Vagina (tissue), 2 donors: ENCODE data around the gene CABLES2. TPM values are rescaled to one million over a fixed set of nuclear protein-coding genes. Genes with fewer than 3 reads are reported as not detected.
"Not testable (repeated sequence)": the region's sequence is repeated elsewhere in the genome, so short reads cannot be mapped to it uniquely, and the experiment has no call there.

ENCODE experiments used
- DNase-seq, 2 donors: peaks; one replicate each; pipeline ENCODE4 v3.0.0-alpha.2; 2017; ENCODE audit errors: extremely low spot score in 2 of 2
- H3K27ac ChIP-seq: fragments of 200-600 bp; sonication (generic); one replicate; pipeline ENCODE4 v1.5.1; 2019
- H3K27me3 ChIP-seq: fragments of 200-600 bp; sonication (generic); one replicate; pipeline ENCODE4 v1.5.1; 2019
- H3K36me3 ChIP-seq, 2 donors: fragments of 200-600 bp; sonication (generic); one replicate each; pipeline ENCODE4 v1.5.1; 2017 to 2019
- H3K4me1 ChIP-seq: fragments of 200-600 bp; sonication (generic); one replicate; pipeline ENCODE4 v1.5.1; 2019
- H3K4me3 ChIP-seq, 2 donors: fragments of 200-600 bp; sonication (generic); 1 replicate in 1 of 2; 2 replicates in 1 of 2; pipeline ENCODE4 v1.5.1; 2016 to 2019
- H3K9me3 ChIP-seq: fragments of 200-600 bp; sonication (generic); one replicate; pipeline ENCODE4 v1.5.1; 2019
- CTCF ChIP-seq, 3 experiments: fragments of 450-650 bp in 2 of 3; fragments of 200-600 bp in 1 of 3; sonication (generic) in 1 of 3; IDR thresholded peaks; one replicate each; pipeline ENCODE4 v1.5.1; 2017 to 2019; ENCODE audit warnings: antibody characterized with exemption in 3 of 3, mild to moderate bottlenecking in 2 of 3, moderate library complexity in 2 of 3
- POLR2A ChIP-seq, 2 donors: fragments of 450-650 bp; IDR thresholded peaks; one replicate each; pipeline ENCODE4 v1.6.1; 2017; ENCODE audit warnings: antibody characterized with exemption in 2 of 2, mild to moderate bottlenecking in 2 of 2, moderate library complexity in 2 of 2
- POLR2AphosphoS5 ChIP-seq, 2 donors: sonication (generic); formaldehyde crosslinking; IDR thresholded peaks; one replicate each; pipeline ENCODE4 v1.9.0; 2017; ENCODE audit warnings: antibody characterized with exemption in 2 of 2, mild to moderate bottlenecking in 2 of 2, low read depth in 1 of 2; ENCODE audit not compliant: insufficient read depth in 1 of 2
- intact Hi-C: fragments of 100-400 bp; cut with DNase I; formaldehyde crosslinking; loops from one replicate; pipeline ENCODE4 v1.15.1; 2023
- total RNA-seq: library from RNA; depleted of rRNA; stranded (reverse); fragments of >200 nt; gene quantifications from one replicate; pipeline ENCODE4 v1.2.3, GENCODE V29; 2016

CABLES2 gene
- total RNA-seq, 1 donor from 2014 or later, result 1.5 TPM

- no peak for DNase-seq
- Histone ChIP-seq H3K4me3 (peak overlapping the region in 1 of 2 donors; percentile 22), H3K36me3 (no peaks in the 10 kb centered on the region), H3K27ac (no peak overlapping the region), H3K4me1 (peaks cover 16% of the 10 kb centered on the region), H3K27me3 (no peaks in the 10 kb centered on the region), H3K9me3 (no peaks in the 10 kb centered on the region)
- TF ChIP-seq POLR2A (IDR thresholded peaks at IDR 0.05) (no peak), POLR2AphosphoS5 (IDR thresholded peaks at IDR 0.05; ENCODE audit: insufficient read depth in 1 of 2, low read depth in 1 of 2) (no peak), CTCF (IDR thresholded peaks at IDR 0.05) (no peak)
- intact Hi-C loops, result no loop called here
These were observed 19.6 kb upstream of the CABLES2 start for GRCh38 chr20:62426699-62427131.

GRCh38 chr20:62426059-62426348 lies 18.9 kb upstream of the CABLES2 start:
- H3K9me3 ChIP-seq, intact Hi-C loops, H3K27ac ChIP-seq, H3K4me3 ChIP-seq, H3K27me3 ChIP-seq, DNase-seq, H3K36me3 ChIP-seq: not testable (repeated sequence)
- peaks cover 16% of the 10 kb centered on the region for H3K4me1 ChIP-seq

GRCh38 chr20:62425281-62426058 lies 18.4 kb upstream of the CABLES2 start:
- DNase-seq, result no peak
- H3K4me1 ChIP-seq, result peaks cover 16% of the 10 kb centered on the region
- no peaks in the 10 kb centered on the region for H3K27me3 ChIP-seq
- intact Hi-C loops, result no loop called here
- H3K4me3 ChIP-seq, result no peak overlapping the region
- no peak for TF ChIP-seq POLR2AphosphoS5 (IDR thresholded peaks at IDR 0.05; ENCODE audit: insufficient read depth in 1 of 2, low read depth in 1 of 2)
- TF ChIP-seq POLR2A (IDR thresholded peaks at IDR 0.05), result no peak
- no peak for TF ChIP-seq CTCF (IDR thresholded peaks at IDR 0.05)
- H3K27ac ChIP-seq, result no peak overlapping the region
- no peaks in the 10 kb centered on the region for H3K36me3 ChIP-seq
- no peaks in the 10 kb centered on the region for H3K9me3 ChIP-seq

GRCh38 chr20:62424249-62425107 lies 17.4 kb upstream of the CABLES2 start:
- no peak overlapping the region for H3K4me3 ChIP-seq
- H3K9me3 ChIP-seq, result no peaks in the 10 kb centered on the region
- H3K27ac ChIP-seq, result no peak overlapping the region
- H3K27me3 ChIP-seq, result no peaks in the 10 kb centered on the region
- intact Hi-C loops, result no loop called here
- no peaks in the 10 kb centered on the region for H3K36me3 ChIP-seq
- TF ChIP-seq POLR2A (IDR thresholded peaks at IDR 0.05) (no peak), CTCF (IDR thresholded peaks at IDR 0.05) (no peak), POLR2AphosphoS5 (IDR thresholded peaks at IDR 0.05; ENCODE audit: insufficient read depth in 1 of 2, low read depth in 1 of 2) (no peak)
- H3K4me1 ChIP-seq, result peaks cover 16% of the 10 kb centered on the region
- DNase-seq, result no peak

GRCh38 chr20:62423326-62423706 lies 16.2 kb upstream of the CABLES2 start:
- Histone ChIP-seq H3K9me3 (no peaks in the 10 kb centered on the region), H3K36me3 (no peaks in the 10 kb centered on the region), H3K27ac (no peak overlapping the region), H3K4me3 (no peak overlapping the region), H3K27me3 (no peaks in the 10 kb centered on the region), H3K4me1 (peaks cover 12% of the 10 kb centered on the region)
- intact Hi-C loops, result no loop called here
- no peak for DNase-seq
- no peak for TF ChIP-seq POLR2AphosphoS5 (IDR thresholded peaks at IDR 0.05; ENCODE audit: insufficient read depth in 1 of 2, low read depth in 1 of 2)
- no peak for TF ChIP-seq CTCF (IDR thresholded peaks at IDR 0.05)
- TF ChIP-seq POLR2A (IDR thresholded peaks at IDR 0.05), result no peak
